Right renal pelvis (tissue), 4 donors: Measurements from ENCODE around the gene PLCXD1. TPM values are rescaled to one million over a fixed set of nuclear protein-coding genes. Genes with fewer than 3 reads are reported as not detected.
"Not testable (repeated sequence)": the region's sequence is repeated elsewhere in the genome, so short reads cannot be mapped to it uniquely, and the experiment has no call there.

Experiments
- DNase-seq, 4 donors: peaks; one replicate each; pipeline ENCODE4 v3.0.0-alpha.2; 2013; ENCODE audit warnings: low read depth in 4 of 4, low spot score in 3 of 4, missing footprints in 1 of 4
- polyA plus RNA-seq, 4 donors: library from polyadenylated mRNA; unstranded; fragments of 120-200 nt; gene quantifications; one replicate each; pipeline ENCODE4 v1.2.1, GENCODE V29; 2013; ENCODE audit not compliant: insufficient read length in 4 of 4

The PLCXD1 gene
- polyA plus RNA-seq, 4 donors = 18.6 to 26.3 (median 21.0) TPM

DNA sequence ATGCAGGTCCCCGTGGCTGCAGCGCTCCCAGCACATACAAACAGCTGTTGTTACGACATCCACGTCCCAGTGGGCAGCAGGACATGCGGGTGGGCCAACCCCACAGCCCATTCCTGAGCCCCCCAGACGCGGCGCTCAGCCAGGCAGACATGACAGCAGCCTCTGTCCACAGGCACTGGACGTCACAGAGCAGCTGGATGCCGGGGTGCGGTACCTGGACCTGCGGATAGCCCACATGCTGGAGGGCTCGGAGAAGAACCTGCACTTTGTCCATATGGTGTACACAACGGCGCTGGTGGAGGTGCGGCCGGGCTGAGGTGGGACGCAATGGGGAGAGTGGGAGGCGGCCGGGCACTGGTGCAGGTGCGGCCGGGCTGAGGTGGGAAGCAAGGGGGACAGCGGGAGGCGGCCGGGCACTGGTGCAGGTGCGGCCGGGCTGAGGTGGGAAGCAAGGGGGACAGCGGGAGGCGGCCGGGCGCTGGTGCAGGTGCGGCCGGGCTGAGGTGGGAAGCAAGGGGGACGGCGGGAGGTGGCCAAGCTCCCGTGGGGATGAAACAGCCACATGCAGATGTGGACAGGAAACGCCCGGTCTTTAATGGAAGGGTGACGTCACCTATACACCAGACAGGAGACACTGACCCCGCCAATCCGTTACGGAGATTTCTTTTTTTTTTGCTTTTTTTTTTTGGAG lies 9.4 kb downstream of the PLCXD1 start:
- no peak for DNase-seq

DNA sequence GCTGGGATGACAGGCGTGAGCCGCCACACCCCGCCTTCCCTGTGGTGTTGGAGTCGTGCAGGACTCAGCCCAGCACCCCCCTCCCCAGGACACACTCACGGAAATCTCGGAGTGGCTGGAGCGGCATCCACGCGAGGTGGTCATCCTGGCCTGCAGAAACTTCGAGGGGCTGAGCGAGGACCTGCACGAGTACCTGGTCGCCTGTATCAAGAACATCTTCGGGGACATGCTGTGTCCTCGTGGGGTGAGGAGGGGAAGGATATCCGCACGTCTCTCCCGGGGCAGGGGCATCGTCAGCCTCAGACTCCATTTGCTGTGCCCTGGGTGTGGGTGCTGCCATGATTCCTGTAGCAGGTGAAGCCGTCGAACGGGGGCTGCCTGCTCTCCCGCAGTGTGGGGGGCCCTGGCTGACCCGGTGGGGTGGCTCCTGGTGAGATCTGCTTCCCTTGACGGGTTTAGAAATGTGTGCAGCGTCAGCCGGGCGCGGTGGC lies 10.3 kb downstream of the PLCXD1 start:
- no peak for DNase-seq

DNA sequence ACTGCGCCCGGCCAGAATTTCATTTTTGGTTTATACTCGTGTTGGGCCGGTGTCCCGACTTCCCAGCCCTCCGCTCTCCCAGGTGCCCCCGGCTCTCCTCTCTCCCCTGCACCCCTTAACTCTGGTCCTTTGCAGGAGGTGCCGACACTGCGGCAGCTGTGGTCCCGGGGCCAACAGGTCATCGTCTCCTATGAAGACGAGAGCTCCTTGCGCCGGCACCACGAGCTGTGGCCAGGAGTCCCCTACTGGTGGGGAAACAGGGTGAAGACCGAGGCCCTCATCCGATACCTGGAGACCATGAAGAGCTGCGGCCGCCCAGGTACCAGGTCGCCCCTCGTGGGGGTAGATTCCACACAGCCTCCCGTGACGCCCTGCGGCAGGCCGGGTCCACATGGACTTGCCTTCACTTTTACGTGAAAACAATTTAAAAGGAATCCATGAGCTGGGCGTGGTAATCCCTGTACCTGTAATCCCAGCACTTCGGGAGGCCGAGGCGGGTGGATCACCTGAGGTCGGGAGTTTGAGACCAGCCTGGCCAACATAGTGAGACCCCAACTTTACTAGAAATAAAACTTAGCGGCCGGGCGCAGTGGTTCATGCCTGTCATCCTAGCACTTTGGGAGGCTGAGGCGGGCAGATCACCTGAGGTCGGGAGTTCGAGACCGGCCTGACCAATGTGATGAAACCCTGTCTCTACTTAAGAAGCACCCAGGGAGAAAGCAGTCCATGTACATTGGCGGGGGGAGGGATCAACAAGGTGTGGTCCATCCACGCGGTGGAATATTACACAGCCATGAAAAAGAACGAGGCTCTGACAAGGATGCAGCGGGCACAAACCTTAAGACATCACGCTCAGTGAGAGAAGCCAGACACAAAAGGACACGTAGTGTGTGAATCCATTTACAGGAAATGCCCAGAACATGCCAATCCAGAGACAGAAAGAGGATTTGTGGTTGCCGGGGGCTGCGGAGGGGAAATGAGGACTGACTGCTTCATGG lies 12.0 kb downstream of the PLCXD1 start:
- DNase-seq = no peak

DNA sequence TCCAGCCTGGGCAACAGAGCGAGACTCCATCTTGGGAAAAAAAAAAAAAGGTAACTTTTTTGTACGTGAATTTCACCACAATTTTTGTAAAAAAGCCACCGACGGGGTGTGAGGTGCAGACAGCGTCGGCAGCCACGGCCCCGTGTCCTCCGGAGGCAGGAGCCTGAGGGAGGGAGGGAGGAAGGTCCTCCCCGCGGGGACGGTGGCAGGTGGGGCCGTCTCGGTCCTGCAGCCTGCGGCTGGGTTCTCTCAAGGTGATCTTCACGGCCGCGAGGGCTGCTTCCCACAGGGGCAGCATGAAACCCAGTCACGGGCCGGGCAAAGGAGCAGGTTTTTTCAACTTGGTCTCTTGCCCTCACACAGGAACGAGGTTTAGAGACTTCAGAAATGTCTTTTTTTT lies 14.0 kb downstream of the PLCXD1 start:
- DNase-seq = no peak

DNA sequence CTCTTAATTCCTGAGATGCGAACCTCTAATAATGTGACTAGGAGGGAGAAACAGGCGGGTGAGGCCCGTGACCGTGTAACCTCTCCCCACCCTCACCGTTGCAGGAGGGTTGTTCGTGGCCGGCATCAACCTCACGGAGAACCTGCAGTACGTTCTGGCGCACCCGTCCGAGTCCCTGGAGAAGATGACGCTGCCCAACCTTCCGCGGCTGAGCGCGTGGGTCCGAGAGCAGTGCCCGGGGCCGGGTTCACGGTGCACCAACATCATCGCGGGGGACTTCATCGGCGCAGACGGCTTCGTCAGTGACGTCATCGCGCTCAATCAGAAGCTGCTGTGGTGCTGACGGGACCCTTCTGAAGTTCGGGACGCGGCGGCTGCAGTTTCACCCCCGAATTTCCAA lies 17.8 kb downstream of the PLCXD1 start:
- DNase-seq = no peak

DNA sequence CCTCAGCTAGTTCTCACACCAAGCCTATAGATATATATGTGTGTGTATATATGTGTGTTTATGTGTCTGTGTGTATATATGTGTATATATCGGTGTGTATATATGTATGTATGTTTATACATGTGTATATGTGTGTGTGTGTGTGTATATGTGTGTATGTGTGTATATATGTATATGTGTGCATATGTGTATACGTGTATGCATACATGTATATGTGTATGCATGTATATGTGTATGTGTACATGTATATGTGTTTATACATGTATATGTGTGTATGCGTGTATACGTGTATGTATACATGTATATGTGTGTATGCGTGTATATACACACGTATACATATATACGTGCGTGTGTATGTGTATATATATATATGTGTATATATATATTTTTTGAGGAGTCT lies 19.2 kb downstream of the PLCXD1 start:
- no peak for DNase-seq

DNA sequence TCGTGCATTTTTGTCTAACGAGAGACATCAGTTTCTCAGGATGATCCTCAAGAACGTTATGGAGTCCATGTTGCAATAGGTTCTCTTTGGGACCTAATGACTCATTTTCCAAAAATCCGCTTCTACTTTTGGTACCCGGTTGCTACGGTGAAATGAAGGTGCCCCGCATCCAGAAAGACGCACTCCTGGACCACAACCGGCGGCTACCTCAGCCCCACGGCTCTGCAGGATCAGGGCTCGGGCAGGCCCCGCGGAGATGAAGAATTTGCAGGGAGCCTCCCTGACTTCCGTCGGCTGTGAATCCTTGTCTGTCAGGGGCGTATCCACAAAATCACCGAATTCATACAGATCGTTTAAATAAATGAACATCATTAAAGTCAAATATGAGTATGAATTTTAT lies 21.8 kb downstream of the PLCXD1 start:
- no peak for DNase-seq

DNA sequence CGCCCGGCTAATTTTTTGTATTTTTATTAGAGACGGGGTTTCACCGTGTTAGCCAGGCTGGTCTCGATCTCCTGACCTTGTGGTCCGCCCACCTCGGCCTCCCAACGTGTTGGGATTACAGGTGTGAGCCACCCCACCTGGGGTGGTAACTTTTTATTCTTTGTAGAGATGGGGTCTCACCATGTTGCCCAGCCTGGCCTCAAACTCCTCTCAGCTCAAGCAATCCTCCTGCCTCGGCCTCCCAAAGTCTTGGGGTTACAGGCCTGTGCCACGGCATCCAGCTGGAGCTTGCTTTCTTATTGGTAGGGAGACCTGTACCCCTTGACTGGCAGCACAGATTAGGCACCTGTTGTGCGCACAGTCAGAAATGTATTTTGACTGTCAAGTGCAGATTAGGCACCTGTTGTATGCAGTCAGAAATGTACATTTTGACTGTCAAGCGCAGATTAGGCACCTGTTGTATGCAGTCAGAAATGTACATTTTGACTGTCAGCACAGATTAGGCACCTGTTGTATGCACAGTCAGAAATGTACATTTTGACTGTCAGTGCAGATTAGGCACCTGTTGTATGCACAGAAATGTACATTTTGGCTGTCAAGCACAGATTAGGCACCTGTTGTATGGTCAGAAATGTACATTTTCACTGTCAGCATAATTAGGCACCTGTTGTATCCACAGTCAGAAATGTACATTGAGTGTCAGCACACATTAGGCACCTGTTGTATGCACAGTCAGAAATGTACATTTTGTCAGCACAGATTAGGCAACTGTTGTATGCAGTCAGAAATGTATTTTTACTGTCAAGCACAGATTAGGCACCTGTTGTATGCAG lies 24.8 kb downstream of the PLCXD1 start:
- not testable (repeated sequence) for DNase-seq

DNA sequence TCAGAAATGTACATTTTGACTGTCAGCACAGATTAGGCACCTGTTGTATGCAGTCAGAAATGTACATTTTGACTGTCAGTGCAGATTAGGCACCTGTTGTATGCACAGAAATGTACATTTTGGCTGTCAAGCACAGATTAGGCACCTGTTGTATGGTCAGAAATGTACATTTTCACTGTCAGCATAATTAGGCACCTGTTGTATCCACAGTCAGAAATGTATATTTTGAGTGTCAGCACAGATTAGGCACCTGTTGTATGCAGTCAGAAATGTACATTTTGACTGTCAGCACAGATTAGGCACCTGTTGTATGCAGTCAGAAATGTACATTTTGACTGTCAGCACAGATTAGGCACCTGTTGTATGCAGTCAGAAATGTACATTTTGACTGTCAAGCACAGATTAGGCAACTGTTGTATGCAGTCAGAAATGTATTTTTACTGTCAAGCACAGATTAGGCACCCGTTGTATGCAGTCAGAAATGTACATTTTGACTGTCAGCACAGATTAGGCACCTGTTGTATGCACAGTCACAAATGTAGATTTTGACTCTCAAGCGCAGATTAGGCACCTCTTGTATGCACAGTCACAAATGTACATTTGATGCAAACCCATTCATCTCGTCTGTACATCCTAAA lies 25.6 kb downstream of the PLCXD1 start:
- not testable (repeated sequence) for DNase-seq

DNA sequence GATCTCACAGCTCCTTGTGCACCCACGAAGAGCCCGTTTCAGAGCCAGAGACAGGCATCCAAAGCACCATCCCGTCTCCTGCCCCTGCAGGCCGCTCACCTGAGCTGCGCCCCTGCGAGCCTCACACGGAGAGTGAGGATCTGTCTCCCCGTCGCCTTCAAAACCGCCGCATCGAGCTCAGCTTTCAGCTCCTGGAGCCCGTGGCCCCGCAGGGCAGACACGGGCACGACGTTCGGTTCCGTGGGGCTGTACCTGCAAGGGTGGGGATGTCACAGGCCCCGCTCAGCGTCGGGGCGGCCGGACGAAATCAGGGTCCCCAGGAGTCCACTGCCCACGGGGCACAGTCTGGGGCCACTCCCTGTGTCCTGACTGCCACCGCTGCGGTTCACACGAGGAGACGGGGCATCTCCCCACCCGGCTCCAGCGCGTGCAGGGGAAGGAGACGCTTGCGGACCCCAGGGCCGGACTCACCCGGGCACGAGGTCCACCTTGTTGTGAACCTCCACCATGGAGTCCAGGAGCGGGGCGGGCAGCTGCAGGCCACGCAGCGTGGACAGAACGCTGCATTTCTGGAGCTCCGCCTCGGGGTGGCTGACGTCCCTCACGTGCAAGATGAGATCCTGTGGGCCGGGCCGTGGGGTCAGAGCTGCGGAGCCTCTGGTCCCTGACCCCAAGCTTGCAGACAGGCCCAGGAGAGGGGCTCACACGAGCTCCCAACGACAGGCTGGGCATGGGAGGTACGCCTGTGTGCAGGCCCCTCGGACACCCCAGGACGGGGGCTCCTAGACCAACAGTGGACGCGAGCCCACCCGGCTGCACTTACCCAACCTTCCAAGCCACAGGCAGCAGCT lies 26.3 kb downstream of the PLCXD1 start:
- DNase-seq = no peak

DNA sequence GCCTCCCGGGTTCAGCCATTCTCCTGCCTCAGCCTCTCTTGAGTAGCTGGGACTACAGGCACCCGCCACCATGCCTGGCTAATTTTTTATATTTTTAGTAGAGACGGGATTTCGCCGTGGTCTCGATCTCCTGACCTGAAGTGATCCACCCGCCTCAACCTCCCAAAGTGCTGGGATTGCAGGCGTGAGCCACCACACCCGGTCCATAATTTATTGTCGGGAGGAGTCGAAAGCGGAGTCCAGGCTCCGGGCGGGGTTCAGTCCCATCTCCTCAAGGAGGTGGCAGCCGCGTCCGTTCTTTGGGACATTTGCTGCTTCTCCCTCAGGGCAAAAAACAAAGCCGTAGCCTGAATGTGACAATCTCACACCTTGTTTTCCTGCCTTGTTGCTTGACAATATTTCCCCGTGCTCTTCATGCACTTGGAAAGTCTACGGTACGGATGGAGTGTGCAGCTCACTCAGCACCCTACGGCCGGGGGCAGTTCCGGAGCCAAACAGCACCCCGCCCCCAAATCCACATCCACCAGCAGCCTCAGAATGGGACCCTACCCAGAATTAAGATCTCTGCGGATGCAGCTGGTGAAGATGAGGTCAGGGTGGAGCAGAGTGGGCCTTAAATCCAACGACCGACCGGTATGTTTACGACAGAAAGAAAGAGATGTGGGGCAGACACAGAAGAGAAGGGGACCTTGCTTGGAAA lies 27.8 kb downstream of the PLCXD1 start:
- no peak for DNase-seq

DNA sequence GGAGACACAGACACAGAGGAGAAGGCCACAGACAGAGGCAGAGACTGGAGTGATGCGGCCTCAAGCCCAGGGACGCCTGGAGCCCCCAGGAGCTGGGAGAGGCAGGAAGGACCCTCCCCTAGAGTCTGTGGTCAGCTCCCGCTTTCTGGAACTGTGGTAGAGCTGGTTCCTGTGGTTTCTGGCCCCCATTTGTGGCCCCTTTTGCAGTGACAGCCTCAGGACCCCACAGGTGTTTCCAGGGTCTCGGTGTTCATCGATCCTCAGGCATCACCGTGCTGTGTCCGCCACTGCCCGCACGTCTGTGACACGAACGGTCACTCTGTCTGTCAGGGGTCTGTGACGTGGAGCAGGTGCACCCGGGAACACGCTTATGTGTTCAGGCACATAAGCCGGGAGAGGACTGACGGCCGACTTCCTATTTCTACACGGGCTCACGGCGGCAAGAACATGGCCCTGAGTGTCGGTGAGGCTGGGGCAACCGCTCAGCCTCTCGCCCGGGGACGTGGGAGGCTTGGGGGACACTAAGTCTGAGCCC lies 29.5 kb downstream of the PLCXD1 start:
- DNase-seq = no peak

DNA sequence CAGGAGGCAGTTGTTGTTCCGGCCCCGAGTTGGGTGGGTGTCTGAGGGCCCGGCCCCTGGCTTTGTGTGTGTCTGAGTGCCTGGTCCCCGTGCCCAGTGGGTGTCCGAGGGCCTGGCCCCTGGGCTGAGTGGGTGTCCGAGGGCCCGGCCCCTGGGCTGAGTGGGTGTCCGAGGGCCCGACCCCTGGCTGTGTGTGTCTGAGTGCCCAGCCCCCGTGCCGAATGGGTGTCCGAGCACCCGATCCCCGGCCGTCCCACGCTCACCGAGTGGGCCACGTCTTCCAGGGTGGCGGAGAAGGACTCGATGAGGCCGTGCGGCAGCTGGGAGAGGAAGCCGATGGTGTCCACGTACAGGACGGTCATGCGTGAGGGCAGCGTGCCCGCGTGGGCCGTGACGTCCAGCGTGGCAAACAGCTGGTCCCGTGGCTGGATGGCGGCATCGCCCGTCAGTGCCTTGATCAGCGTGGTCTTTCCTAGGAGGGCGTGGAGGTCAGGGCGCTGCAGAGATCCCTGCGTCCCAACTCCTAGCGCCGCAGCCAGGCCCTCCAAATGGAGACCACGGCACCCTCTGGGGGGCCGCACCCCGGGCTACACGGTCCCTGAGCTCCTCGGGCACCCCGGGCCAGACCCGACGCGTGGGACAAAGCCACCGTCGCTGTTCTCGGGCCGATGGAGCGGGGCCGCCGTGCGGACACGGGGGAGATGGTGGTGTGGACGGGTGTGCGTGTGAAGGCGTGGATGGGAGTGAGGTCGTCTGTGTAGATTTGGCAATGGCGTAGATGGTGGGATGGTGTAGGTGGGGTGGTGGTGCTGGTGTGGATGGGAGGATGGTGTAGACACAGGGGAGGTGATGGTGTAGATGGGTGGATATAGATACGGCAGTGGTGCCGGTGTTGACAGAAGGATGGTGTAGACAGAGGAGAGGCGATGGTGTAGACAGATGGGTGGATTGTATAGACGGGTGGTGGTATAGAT lies 30.3 kb downstream of the PLCXD1 start:
- DNase-seq = no peak

DNA sequence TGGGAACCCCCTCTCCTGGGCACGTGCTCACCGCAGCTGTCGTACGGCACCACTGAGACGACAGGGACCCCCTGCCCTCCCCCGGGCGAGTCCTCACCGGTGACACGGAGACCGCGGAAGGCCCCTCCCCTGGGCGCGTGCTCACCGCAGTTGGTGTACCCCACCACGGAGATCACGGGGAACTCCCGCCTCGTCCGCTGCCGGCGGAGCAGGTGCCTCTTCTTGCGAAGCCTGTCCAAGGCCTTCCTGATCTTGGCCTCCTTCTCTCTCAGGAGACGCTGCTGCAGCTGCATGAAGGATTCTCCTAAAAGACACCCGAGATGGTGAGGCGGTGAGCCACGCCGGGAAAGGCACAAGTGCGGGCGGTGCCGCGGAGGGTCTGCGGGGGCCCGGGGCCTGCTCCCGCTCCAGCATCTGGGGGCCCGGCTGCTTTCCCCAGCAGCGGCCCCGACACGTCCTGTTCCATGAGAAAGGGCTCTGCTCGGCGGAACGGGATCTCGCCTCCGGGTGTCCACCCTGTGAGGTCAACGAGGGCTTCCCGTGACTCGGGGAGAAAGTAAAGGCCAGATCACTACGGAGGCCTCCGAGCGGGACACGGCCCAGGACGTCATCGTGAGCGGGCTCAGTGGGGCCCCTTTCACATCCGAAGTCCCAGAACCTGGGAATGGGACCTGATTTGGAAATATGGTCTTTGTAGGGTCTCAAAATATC lies 31.6 kb downstream of the PLCXD1 start:
- no peak for DNase-seq

DNA sequence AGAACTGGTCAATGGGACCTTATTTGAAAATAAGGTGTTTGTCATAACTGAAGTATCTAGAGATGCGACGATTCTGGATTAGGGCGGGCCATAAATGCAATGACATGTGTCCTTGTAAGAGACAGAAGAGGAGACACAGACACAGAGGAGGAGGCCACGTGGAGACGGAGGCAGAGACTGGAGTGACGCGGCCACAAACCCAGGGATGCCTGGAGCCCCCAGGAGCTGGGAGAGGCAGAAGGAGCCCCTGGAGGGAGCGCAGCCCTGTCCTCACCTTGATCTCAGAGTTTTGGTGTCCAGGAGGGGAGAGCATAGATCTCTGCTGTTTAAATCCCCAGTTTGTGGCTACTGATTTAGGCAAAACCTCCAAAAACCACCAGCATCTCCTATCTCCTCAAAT lies 32.4 kb downstream of the PLCXD1 start:
- DNase-seq = no peak

DNA sequence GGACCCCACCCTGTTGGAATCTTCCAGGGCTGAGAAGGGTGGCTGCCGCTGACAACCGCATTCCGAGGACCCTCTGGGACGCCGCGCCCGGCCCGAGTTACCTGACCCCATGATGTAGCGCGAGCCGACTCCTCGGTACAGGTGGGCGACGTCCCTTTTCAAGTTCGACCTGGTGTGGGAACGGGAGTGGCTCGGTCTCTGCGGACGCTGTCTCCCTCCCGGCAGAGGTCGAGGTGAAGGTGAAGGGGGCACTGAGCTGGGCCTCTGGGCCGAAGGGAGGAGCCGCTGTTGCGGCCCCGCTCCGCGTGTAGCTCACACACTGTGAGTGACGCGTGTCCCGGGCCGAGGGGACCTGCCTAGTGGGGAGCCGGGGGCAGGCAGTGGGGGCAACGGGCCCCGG lies 32.9 kb downstream of the PLCXD1 start:
- DNase-seq = no peak
